GM19467 (cell line): ENCODE data around the gene TNFRSF4.

ENCODE experiments used
- ATAC-seq: cut with Tn5 transposase; IDR thresholded peaks from one replicate; pipeline ENCODE4 v1.9.1; 2021; ENCODE audit warnings: mild to moderate bottlenecking, moderate library complexity; ENCODE audit not compliant: unreplicated experiment

Gene TNFRSF4

GRCh38 chr1:1245817-1246576, 32.0 kb upstream of the TNFRSF4 start:
- ATAC-seq, result no peak

- no peak for ATAC-seq
These were observed 31.3 kb upstream of the TNFRSF4 start for GRCh38 chr1:1245178-1245816.

- ATAC-seq, result no peak
These were observed 30.3 kb upstream of the TNFRSF4 start for GRCh38 chr1:1244192-1244811.

- ATAC-seq, result no peak
These were observed 29.8 kb upstream of the TNFRSF4 start for GRCh38 chr1:1243807-1244191.

DNA sequence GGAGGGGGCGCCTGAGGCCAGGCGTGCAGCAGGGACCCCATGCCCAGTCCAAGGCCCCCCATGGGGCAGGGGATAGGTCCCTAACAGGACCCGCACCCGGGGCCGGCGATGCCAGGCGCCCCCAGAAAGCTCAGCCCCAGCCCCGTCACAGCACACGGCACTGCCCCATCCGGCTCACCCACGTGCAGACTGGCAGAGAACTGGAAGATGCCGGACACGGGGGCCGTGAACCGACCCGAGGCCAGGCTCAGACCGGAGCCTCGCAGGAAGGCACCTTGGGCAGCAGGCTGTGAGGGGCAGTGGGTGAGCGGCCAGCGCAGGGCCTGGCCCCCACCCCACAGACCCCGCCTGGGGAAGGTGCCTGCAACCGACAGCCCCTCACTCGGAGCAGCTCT, 29.3 kb upstream of the TNFRSF4 start:
- ATAC-seq, result no peak

- no peak for ATAC-seq
These were observed 28.7 kb upstream of the TNFRSF4 start for GRCh38 chr1:1242461-1243265.

DNA sequence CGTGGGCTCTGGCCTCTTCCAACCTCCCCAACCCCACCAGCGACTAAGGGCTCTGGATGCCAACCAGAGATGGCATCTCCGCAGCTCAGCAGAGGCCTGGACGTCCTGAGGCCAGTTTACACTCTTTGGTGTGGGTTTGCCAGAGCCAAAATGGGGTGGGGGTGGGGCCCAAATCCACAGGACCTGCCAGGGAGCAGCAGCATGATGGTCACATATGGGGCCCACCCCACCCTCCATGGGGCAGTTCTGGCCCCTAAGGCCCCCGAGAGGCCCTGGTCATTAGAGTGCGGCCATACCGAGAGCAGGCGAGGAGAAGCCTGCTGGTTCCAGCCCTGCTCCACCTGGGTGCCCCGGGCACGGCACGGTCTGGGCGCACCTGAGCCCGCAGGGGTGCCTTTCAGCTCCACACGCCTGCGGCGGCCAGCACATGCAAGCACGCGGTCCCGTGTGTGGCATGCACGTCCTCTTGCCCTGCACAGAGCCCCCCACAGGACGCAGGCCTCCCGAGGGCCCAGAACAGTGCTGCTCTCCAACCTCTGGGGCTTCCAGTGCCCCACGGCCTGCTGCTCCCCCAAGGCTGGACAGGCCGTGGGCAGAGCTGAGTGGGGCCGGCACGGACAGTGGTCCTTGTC, 27.8 kb upstream of the TNFRSF4 start:
- ATAC-seq, result no peak

DNA sequence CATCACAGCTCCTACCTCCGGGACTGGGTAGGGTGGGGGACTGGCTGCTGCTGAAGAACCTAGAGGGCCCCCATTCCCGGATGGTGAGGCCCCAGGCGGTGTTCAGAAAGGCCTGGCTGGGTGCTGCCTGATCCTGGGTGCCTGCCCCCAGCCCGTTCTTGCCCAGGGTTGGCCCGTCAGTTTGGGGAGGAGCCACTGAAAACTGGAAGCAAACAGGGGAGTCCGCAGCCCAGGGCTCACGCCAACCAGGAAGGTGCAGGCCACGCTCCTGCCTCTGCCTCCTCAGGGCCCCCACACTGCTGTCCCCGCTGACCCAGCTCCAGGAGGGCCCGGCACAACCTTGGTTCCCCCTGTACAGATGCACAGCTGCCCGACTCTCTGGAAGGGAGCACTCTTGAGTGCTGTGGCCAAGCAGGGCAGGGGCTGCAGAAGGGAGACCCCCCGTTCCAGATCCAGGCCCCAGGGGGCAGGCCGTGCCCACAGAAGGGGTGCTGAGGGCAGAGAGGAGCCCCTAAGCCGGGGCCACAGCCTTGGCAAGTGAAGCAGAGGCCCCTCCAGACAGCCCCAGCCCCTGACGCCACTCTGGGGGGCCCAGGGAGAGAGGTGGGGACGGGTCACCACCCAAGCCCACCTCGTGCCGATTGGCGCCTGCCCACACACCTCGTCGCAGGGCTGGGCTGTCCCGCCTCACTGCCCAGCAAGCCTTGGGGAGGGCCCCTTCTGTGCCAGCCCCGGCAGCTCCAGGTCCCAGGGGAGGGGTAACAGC, 27.1 kb upstream of the TNFRSF4 start:
- no peak for ATAC-seq

DNA sequence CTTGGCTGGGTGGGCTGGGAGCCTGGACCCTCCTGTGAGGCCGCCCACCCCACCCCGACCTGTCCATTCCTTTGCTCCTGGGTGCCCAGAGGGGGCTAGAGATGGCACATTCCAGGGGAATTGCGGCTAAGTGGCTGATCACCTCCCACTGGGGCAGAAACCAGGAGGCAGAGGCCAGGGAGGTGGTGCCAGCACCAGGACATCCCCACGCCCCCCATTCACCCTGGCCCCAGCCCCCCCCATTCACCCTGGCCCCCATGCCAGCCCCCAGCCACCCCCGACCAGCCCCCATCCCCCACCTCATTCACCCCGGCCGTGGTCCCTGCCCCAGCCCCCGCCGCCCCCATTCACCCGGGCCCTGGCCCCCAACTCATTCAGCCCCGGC, 26.4 kb upstream of the TNFRSF4 start:
- no peak for ATAC-seq

DNA sequence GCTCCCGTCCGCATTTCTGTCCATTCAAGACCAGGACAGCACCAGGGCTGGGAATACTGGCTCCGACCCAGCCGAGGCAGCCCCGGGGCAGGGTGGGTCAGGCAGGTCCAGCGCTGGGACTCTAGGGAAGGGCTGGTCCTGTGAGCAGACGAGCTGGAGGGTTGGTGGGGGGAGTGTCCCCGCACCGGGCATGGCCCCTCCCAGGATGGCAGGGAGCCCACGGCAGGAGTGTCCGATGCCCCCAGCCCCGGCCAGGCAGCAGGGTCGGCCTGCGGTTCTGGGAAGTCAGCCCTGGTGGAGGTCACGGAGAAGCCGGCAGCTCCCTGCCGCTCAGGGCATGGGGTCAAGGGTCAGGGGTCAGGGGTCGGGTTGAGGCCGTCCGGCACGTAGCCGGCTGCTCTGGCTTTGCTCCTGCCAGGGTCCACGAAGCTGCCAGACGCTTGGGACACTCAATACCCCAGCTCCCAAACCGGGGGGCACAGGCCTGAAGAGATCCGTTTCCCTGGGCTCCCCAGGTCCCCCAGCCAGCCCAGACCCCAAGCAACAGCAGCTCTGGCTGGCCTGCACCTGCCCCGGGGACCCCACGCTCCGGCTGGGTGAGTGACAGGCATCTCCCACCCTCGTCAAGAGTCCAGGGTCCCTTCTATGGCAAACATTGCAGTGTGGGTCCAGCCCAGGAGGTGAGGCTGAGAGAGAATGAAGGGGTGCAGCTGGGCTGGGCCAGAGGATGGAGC, 25.8 kb upstream of the TNFRSF4 start:
- ATAC-seq, result no peak

GRCh38 chr1:1239227-1239613, 25.3 kb upstream of the TNFRSF4 start:
- ATAC-seq, result no peak

DNA sequence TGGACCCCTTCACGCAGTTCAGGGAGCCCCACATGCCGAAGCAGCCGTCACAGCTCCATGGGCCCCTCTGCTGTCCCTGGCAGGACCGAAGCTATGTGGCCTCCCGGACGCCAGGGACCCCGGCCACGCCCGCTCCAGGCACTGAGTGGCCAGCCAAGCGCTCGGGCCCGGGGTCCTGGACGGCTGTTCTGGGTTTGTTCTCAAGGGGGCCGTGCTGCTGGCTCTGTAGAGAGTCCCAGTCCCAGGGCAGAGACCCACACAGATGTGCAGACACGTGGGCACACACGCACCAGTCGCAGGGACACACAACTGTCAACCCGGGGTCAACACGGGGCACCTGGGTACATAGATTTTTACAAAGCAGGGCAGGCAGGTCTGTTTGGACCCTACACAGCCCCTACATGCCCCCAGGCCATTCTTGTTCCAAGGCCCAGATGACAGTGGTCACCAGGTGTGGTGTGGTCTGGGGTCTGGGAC, 24.8 kb upstream of the TNFRSF4 start:
- ATAC-seq, result no peak

DNA sequence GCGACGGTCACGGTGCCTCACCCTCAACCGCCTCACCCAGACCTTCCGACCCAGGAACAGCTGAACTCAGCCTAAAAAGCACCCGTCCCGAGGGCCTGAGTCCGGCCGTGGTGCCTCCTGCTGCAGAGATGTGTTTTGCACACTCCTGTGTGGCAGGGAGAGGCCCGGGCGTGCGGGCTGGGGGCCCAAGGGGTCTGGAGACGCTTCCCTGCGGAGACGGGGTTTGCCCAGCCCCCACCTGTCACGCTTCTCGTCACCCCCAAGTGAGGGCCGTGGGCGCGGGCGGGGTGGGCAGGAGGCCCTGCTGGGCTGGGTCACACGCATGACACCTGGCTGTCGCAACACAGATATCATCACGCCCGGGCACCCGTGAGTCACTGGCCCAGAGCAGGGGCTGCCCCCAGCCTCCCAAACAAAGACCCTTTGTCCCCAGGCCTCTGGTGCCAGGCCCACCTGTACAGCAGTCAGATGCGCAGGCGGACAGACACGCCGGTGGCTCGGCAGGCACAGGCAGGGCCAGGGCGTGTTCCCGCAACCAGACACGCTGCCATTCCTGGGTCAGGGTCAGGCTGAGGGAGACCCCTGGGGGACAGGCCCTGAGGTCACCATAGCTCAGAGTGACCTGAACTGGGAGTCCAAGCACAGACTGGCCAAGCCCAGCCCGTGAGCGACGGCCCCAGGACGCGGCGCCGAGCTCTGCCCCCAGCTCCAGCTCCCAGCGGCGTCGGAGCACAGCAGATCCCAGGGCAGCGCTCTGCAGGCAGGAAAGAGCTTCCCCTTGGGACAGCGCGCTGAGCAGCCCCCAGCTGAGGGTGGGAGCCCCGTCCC, 24.1 kb upstream of the TNFRSF4 start:
- no peak for ATAC-seq

DNA sequence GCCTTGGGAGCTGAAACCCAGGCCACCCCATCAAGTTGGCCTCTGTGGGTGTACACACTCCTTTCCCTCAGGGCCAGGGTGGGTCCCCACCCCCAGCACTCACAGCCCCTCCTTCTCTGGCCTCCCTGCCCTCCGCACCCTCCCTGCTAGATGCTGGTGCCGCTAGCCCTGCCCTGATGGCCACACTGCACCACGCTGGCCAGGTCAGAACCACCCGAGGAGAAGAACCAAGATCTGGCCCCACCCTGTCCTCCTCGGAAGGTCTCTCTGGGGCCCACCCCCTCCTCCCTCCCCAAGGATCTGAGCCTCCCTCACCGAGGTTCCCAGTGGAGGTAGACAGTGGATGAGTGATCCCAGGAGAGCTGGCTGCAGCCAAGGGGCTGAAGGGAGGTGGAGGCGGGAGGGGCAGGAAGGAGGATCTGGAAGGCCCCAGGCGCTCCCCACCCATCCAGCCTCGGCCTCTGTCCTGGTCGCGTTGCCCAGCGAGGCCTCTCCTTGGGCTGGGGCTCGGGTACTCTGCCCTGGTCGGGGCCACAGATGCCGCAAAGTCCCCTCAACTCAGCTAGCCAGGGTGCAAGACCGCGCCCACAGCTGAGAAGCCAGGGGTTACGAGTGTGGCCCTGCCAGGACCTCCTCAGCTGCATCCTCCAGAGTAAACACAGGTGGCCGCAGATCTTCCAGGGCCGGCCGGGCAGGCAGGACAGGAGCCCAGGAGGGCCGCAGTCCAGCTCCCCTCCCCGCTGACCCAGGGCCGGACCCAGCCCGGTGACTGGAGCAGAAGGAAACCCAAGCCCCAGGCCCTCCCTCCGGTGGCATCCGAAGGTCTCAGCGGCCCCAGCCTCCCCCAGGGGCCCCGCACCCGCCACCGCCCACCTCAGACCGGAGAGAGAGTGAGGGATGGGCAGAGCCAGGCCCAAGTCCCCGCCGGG, 23.3 kb upstream of the TNFRSF4 start:
- no peak for ATAC-seq

DNA sequence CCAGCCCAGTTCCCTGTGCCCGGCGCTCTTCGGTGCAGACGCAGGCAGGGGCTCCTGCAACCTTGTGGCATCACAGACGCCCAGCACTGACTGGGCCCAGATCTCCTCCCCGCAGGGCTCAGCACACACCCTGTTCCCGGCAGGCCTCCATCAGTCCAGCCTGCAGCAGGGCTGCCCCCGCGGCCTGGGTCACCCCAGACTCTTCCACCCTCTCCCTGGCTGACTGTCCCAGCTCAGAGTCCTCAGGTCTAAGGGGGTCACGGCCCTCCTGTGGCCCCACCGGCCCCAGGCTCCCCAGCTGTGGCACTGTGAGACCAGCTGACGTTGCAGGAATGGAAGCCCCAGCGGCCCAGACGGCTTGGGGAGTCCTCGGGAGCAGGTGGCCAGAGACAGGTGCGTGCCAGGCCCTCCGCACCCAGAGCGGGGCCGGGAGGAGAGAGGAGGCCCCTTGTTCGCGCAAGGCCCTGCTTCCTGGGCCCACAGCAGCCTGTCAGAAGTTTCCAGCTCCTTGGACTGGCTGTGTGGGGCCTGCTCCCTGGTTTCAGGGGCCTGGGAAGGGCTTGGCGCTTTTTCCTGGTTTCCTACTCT, 22.3 kb upstream of the TNFRSF4 start:
- ATAC-seq, result no peak

DNA sequence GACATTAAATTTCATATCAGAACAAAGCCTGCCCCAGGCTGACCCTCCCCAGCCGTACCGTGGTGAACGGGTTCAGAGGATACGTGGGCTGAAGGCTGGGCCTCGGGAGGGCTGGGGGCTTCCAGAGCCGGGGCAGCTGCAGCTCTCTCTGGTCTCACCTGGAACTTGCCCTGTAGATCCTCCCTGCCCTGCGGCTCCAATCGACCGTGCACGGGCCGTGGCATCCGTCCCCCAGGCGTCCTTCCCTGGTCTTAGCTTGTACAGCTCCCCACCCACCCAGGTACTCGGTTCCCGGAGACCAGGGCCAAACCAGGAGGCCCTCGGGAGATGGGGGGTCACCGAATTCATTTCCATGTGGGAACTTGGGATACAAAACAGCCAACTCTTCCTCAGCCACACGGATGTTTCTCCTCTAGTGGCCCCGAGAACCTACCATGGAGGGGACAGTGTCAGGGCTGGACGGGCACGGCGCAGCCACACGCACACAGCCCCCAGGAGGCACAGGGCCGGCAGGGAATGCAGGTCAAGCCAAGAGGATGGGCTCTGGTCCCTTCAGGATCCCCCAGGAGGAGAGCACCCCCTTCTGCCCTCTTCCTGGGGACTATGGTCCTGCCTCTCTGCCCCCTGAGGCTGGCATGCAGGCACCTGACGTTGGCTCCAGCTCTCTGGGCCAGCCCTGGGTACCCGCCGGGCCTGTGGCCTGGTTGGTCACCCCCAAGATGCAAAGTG, 21.2 kb upstream of the TNFRSF4 start:
- ATAC-seq, result no peak
